ENCODE results near the gene C1QTNF3.
"Not testable (repeated sequence)": the region's sequence is repeated elsewhere in the genome, so short reads cannot be mapped to it uniquely, and the experiment has no call there.

Gene C1QTNF3

DNA sequence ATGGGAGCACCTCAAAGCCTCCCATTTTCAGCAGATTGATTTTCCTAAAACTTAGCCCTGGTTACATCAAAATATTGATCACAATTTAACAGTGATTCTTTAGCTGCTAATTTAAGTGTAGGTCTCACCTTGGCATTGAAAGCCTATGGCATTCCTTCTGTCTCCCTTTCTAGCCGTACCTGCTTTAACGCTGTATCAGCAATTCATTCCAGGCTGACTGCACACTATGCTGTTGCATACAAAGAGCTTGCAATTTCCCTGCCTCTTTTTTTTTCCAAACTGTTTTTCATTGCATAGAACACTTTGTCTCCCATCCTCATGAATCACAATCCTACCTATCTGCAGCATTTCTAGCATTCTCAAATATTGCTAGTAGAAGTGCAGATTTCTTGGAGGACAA, 26.3 kb downstream of the C1QTNF3 start:
- DNase-seq (ENCODE audit: low read depth): no peak
- H3K4me3 ChIP-seq (ENCODE audit: low read depth, low read length): no peak overlapping the region
- no peak for TF ChIP-seq CTCF (IDR thresholded peaks at IDR 0.05; ENCODE audit: low read depth, low read length, missing control alignments)

GRCh38 chr5:34016222-34016621, 26.8 kb downstream of the C1QTNF3 start:
- no peak for TF ChIP-seq CTCF (IDR thresholded peaks at IDR 0.05; ENCODE audit: low read depth, low read length, missing control alignments)
- no peak for DNase-seq (ENCODE audit: low read depth)
- no peak overlapping the region for H3K4me3 ChIP-seq (ENCODE audit: low read depth, low read length)

DNA sequence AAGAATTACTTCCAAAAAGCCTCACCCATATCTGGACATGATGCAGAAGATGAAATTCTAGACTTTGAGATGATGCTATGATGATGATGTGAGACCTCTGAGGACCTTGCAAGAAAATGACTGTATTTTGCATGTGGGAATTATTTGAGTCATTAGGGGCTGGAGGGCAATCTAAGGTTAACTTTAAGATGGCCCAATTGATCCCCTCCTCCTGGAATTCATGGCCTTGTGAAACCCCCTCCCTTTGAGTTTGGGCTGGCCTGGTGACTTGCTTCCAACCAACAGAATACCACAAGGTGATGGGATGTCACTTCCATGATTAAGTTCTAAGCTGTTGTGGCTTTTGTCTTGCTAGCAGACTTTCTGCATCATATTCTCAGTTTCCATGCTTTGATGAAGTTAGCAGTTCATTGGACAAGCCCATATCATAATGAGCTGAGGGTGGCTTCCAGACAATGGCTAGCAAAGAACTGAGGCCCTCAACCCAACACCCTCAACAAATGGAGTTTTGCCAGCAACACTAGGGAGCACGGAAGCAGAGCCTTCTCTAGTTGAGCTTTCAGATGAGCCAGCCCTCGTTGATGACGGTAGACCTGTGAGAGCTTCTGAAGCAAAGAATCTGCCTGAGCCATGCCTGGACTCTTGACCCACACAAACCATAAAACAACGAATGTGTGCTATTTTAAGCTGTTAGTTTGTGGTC, 27.7 kb downstream of the C1QTNF3 start:
- no peak for TF ChIP-seq CTCF (IDR thresholded peaks at IDR 0.05; ENCODE audit: low read depth, low read length, missing control alignments)
- H3K4me3 ChIP-seq (ENCODE audit: low read depth, low read length): no peak overlapping the region
- DNase-seq (ENCODE audit: low read depth): no peak

- no peak for TF ChIP-seq CTCF (IDR thresholded peaks at IDR 0.05; ENCODE audit: low read depth, low read length, missing control alignments)
- DNase-seq (ENCODE audit: low read depth): no peak
Measured at GRCh38 chr5:34014626-34015025, 28.4 kb downstream of the C1QTNF3 start.

DNA sequence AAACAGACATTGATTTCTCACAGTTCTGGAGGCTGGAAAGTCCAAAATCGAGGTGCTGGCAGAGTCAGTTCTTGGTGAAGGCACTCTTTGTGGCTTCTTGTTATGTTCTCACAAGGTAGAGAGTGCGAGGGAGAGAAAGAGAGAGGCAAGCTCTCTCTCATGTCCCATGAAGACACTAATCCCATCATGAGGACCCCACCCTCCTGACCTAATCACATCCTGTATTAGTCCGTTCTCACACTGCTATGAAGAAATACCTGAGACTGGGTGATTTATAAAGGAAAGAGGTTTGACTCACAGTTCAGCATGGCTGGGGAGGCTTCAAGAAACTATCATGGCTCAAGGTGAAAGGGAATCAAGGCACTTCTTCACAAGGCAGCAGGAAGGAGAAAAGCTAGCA, 29.5 kb downstream of the C1QTNF3 start:
- no peak for TF ChIP-seq CTCF (IDR thresholded peaks at IDR 0.05; ENCODE audit: low read depth, low read length, missing control alignments)
- DNase-seq (ENCODE audit: low read depth): no peak
- no peak overlapping the region for H3K4me3 ChIP-seq (ENCODE audit: low read depth, low read length)

More at GRCh38 chr5:34014626-34015025, 28.4 kb downstream of the C1QTNF3 start:
- H3K4me3 ChIP-seq (ENCODE audit: low read depth, low read length): no peak overlapping the region

- no peak overlapping the region for H3K4me3 ChIP-seq (ENCODE audit: low read depth, low read length)
- no peak for TF ChIP-seq CTCF (IDR thresholded peaks at IDR 0.05; ENCODE audit: low read depth, low read length, missing control alignments)
- no peak for DNase-seq (ENCODE audit: low read depth)
Measured at GRCh38 chr5:34012791-34013190, 30.2 kb downstream of the C1QTNF3 start.

GRCh38 chr5:34011536-34011935, 31.5 kb downstream of the C1QTNF3 start:
- H3K4me3 ChIP-seq (ENCODE audit: low read depth, low read length): no peak overlapping the region
- TF ChIP-seq CTCF (IDR thresholded peaks at IDR 0.05; ENCODE audit: low read depth, low read length, missing control alignments): no peak
- DNase-seq (ENCODE audit: low read depth): no peak

DNA sequence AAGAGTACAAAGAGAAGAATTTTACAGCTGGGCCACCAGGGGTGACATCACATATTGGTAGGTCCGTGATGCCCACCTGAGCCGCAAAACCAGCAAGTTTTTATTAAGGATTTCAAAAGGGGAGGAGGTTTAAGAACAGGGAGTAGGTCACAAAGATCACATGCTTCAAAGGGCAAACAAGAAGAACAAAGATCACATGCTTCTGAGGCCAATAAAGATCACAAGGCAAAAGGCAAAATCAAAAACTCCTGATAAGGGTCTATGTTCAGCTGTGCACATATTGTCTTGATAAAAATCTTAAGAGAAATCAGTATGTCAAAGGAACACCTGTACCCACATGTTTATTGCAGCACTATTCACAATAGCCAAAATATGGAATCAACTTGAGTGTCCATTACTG, 32.9 kb downstream of the C1QTNF3 start:
- not testable (repeated sequence) for DNase-seq (ENCODE audit: low read depth); H3K4me3 ChIP-seq (ENCODE audit: low read depth, low read length)
